Memory B cell (primary cell): ENCODE data around the gene RIMKLA.

Experiments used
- ATAC-seq: fragments of 150-1000 bp; cut with Tn5 transposase; 2 replicates; pipeline ENCODE4 v1.10.0; 2021; ENCODE audit warnings: low read depth, mild to moderate bottlenecking, moderate library complexity
- DNase-seq, 2 donors: peaks; one replicate each; pipeline ENCODE4 v3.0.0; 2022; ENCODE audit warnings: low spot score in 2 of 2
- H3K27ac Mint-ChIP-seq: one replicate; pipeline ENCODE4 v1.8.0; 2022; ENCODE audit warnings: mild to moderate bottlenecking, moderate library complexity, mixed read lengths
- H3K27me3 Mint-ChIP-seq: one replicate; pipeline ENCODE4 v1.8.0; 2022; ENCODE audit warnings: mixed read lengths
- H3K36me3 Mint-ChIP-seq: one replicate; pipeline ENCODE4 v1.8.0; 2022; ENCODE audit warnings: mild to moderate bottlenecking, mixed read lengths
- H3K4me1 Mint-ChIP-seq: one replicate; pipeline ENCODE4 v1.8.0; 2022; ENCODE audit warnings: mixed read lengths
- H3K4me3 Mint-ChIP-seq: one replicate; pipeline ENCODE4 v1.8.0; 2022; ENCODE audit warnings: mild to moderate bottlenecking, moderate library complexity, mixed read lengths
- H3K9me3 Mint-ChIP-seq: one replicate; pipeline ENCODE4 v1.8.0; 2022; ENCODE audit warnings: mixed read lengths

RIMKLA gene

DNA sequence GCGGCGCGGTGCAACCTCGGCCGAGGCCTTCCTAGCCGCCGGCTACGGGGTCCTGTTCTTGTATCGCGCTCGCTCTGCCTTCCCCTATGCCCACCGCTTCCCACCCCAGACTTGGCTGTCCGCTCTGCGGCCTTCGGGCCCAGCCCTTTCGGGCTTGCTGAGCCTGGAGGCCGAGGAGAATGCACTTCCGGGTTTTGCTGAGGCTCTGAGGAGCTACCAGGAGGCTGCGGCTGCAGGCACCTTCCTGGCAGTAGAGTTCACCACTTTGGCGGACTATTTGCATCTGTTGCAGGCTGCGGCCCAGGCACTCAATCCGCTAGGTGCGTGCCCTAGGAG is 76.1 kb downstream of the RIMKLA start:
- peak overlapping the region; percentile 98 for H3K27ac Mint-ChIP-seq
- H3K4me1 Mint-ChIP-seq, result peaks cover 17% of the 10 kb centered on the region
- DNase-seq (peak in 1 of 2 donors; percentile 64), ATAC-seq (peak; percentile 49)
- peaks cover 19% of the 10 kb centered on the region for H3K36me3 Mint-ChIP-seq
- H3K4me3 Mint-ChIP-seq, result peak overlapping the region; percentile 97
- H3K27me3 Mint-ChIP-seq, result no peaks in the 10 kb centered on the region
- H3K9me3 Mint-ChIP-seq, result no peaks in the 10 kb centered on the region

- no peaks in the 10 kb centered on the region for H3K9me3 Mint-ChIP-seq
- no peaks in the 10 kb centered on the region for H3K27me3 Mint-ChIP-seq
- ATAC-seq (no peak), DNase-seq (no peak)
- peaks cover 19% of the 10 kb centered on the region for H3K36me3 Mint-ChIP-seq
- H3K27ac Mint-ChIP-seq, result peak overlapping the region; percentile 17
- peaks cover 25% of the 10 kb centered on the region for H3K4me1 Mint-ChIP-seq
- no peak overlapping the region for H3K4me3 Mint-ChIP-seq
Measured at GRCh38 chr1:42461196-42461595, 80.6 kb downstream of the RIMKLA start.

GRCh38 chr1:42462828-42463763 is 82.5 kb downstream of the RIMKLA start, which contains the start of gene CCDC30:
TSS of gene CCDC30 (plus strand) at chr1:42463286. CDS start at chr1:42480552, 17,266 bp downstream.
- peak within 1 kb of the TSS; percentile 94 for H3K27ac Mint-ChIP-seq
- peak within 1 kb of the TSS; percentile 87 for H3K4me3 Mint-ChIP-seq
- H3K9me3 Mint-ChIP-seq, result no peaks in the 10 kb centered on the region
- peaks cover 18% of the 10 kb centered on the region for H3K36me3 Mint-ChIP-seq
- no peaks in the 10 kb centered on the region for H3K27me3 Mint-ChIP-seq
- DNase-seq (peak; percentile 84 to 93), ATAC-seq (peak; percentile 93)
- peaks cover 17% of the 10 kb centered on the region for H3K4me1 Mint-ChIP-seq

DNA sequence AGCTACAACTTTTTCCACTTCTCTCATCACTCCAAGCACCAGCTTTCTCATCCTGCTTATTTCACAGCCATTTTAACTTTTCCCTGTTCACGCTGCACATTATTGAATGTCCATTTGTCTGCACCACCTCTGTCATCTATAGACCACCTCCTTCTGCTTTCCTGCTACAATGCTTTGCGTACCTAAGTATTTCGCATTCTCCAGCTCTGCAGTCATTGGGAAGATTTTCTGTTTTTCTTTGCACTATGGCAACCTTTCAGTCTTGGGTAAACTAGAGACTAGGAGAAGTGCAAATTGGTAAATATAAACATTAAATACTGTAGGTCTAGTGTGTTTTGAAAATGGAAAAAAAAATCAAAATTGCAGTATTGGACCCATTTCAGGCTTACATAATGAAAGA is 83.3 kb downstream of the RIMKLA start:
- DNase-seq (no peak), ATAC-seq (no peak)
- peaks cover 17% of the 10 kb centered on the region for H3K36me3 Mint-ChIP-seq
- peak overlapping the region; percentile 87 for H3K4me3 Mint-ChIP-seq
- H3K27ac Mint-ChIP-seq, result peak overlapping the region; percentile 94
- H3K9me3 Mint-ChIP-seq, result no peaks in the 10 kb centered on the region
- H3K27me3 Mint-ChIP-seq, result no peaks in the 10 kb centered on the region
- H3K4me1 Mint-ChIP-seq, result peaks cover 15% of the 10 kb centered on the region

- Mint-ChIP-seq H3K9me3 (no peaks in the 10 kb centered on the region), H3K36me3 (peaks cover 13% of the 10 kb centered on the region), H3K27ac (no peak overlapping the region), H3K27me3 (no peaks in the 10 kb centered on the region), H3K4me1 (peaks cover 9% of the 10 kb centered on the region), H3K4me3 (no peak overlapping the region)
- DNase-seq (no peak), ATAC-seq (no peak)
Measured at GRCh38 chr1:42466030-42466429, 85.4 kb downstream of the RIMKLA start.

DNA sequence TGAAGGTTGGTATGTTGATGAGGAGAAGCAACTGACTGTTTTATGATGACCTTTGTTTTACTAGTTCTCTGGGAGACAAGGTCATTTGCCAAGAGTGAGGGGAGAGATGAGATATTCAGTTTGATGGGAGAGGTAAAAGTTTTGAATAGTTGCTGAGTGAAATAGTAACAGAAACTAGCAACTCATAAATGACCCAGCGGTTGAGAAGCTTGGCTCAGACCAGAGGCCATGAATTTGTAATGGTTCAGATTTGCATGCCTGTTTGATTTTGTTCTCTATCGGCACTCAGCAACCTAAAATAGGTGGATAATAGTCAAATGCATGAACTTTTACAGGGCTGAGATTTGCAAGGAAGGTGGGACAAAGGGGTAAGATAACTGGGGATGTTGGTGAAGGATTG is 89.1 kb downstream of the RIMKLA start:
- Mint-ChIP-seq H3K4me3 (no peak overlapping the region), H3K27me3 (no peaks in the 10 kb centered on the region), H3K9me3 (no peaks in the 10 kb centered on the region), H3K4me1 (no peaks in the 10 kb centered on the region), H3K27ac (peak overlapping the region; percentile 0), H3K36me3 (peaks cover 17% of the 10 kb centered on the region)
- no peak for ATAC-seq
- DNase-seq, result no peak
